Fibroblast of villous mesenchyme (primary cell): ENCODE measurements around the gene STAC2. TPM values are rescaled to one million over a fixed set of nuclear protein-coding genes. Genes with fewer than 3 reads are reported as not detected.
A peak's percentile ranks its signal among the peaks of the same experiment; 100 is the strongest.

Source experiments
- DNase-seq: peaks from one replicate; pipeline ENCODE4 v3.0.0-alpha.2; 2010; ENCODE audit warnings: low read depth
- H3K4me3 ChIP-seq: 2 replicates; pipeline ENCODE4 v1.5.1; 2011; ENCODE audit warnings: low read depth, mild to moderate bottlenecking, low read length
- total RNA-seq: library from RNA; depleted of rRNA; stranded (reverse); fragments of >200 nt; gene quantifications from 2 replicates; pipeline ENCODE4 v1.2.3, GENCODE V29; 2012
- TF ChIP-seq, protein P1 (sequence below): IDR thresholded peaks from 2 replicates; pipeline ENCODE4 v1.5.1; 2012; ENCODE audit warnings: low read depth, mild to moderate bottlenecking, low read length; ENCODE audit not compliant: insufficient read depth

The STAC2 gene
- total RNA-seq, 1 donor = not detected

DNA sequence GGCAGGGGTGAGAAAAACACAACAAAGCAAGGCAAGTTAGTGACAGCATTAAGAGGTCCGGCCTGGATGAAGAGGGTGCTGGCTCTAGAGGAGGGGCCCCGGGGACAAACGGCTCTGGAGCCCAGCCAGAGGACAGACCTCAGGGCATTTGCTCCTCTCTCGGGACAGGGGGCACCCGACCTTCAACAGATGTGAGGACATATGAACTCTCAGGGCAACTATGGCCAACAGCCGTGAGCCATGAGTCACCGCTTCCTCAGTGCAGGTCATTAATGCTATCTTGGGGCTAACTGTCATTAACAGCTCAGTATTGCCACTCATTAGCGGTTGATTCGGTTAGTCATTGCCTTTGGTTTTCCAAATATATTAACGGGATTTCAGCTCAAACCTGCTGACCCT is 50.1 kb downstream of the STAC2 start:
- TF ChIP-seq, protein P1, sequence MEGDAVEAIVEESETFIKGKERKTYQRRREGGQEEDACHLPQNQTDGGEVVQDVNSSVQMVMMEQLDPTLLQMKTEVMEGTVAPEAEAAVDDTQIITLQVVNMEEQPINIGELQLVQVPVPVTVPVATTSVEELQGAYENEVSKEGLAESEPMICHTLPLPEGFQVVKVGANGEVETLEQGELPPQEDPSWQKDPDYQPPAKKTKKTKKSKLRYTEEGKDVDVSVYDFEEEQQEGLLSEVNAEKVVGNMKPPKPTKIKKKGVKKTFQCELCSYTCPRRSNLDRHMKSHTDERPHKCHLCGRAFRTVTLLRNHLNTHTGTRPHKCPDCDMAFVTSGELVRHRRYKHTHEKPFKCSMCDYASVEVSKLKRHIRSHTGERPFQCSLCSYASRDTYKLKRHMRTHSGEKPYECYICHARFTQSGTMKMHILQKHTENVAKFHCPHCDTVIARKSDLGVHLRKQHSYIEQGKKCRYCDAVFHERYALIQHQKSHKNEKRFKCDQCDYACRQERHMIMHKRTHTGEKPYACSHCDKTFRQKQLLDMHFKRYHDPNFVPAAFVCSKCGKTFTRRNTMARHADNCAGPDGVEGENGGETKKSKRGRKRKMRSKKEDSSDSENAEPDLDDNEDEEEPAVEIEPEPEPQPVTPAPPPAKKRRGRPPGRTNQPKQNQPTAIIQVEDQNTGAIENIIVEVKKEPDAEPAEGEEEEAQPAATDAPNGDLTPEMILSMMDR = no peak
- H3K4me3 ChIP-seq = no peak overlapping the region
- no peak for DNase-seq

DNA sequence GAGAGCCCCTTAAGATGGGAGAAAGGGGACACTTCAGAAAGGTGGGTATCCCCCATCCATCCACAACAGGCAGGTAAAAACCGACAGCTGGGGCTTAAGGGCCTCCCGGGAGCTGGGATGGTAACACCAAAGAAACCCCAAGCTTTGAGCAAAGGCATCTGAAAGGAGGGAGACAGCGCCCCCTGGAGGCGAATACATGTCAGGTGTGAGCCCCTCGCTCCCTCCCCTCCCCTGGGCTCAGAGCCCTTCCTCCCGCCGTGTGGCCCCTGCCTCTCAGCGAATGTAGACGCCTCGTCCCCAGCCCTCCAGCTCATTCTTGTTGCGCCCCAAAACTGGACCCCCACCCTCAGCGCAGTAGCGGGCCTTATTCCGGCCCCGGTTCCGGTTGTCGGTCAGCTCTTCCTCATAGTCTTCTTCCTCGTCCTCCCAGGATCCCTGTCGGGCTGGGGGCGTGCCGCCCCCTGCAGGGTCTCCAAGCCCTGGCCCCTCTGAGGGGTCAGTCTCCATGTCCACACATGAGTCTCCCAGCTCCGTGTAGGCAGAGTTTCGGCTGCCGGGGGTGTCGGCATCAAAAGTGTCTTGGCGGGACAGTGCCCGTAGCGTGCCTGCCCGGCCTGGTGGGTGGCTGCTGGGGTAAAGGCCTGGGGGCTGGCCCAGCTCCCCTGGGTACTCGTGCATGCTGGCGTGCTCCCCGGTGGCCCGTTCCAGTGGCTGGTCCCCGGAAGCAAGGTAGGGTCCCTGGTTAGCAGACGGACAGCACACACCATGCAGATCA is 50.6 kb downstream of the STAC2 start:
- DNase-seq = peak; percentile 72
- H3K4me3 ChIP-seq = no peak overlapping the region
- TF ChIP-seq, protein P1 = peak; percentile 81

DNA sequence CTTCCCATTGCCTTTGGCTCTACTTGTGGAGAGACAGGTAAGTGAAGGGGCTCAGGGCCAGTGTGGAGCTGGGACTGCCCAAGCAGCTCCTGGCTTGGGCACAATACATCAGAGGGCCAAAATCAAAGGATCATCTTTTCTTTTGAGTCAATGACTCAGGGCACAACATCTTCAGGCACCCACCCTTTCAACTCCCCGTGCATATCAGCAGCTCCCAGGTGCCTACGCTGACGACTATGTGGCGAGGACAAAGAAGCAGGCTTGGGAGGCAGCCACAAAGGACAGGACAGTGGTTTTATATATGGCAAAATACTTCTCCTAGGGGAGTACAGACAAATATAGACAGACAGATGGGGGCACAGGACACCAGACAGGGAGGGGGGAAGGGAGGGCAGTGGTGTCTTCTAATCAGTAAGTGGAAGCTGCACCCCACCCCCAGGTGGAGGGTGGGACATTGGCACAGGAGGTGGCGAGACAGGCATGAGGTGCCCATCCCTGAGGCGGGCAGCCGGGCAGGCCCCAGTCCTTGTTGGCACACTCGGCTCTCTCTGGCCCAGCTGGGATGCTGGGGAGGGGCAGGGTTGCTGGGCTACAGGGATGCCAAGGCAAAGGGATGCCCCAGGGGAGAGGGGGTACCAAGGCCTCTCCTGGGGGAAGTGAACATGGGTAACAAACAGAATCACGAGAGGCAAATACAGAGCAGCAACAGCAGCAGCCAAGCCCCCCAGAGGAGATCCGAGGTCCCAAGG is 52.0 kb downstream of the STAC2 start:
- no peak for DNase-seq
- TF ChIP-seq, protein P1 = no peak
- H3K4me3 ChIP-seq = no peak overlapping the region

DNA sequence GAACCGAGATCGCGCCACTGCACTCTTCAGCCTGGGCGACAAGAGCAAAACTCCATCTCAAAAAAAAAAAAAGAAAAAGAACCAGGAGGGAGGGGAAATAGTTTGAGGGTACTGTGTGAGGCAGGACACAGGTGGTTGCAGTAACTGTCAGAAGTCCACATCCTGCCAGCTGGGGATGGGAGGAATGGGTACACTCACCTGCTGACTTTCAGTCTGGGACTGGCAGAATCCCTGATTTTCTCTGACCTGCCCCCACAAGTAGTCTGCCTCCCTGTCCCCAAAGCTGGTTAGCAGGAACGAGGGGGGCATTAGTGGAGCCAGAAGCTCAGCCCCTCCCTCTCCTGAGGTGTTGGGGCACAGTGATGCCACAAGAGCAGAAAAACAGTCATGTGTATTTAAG is 52.7 kb downstream of the STAC2 start:
- no peak overlapping the region for H3K4me3 ChIP-seq
- TF ChIP-seq, protein P1 = no peak
- no peak for DNase-seq

DNA sequence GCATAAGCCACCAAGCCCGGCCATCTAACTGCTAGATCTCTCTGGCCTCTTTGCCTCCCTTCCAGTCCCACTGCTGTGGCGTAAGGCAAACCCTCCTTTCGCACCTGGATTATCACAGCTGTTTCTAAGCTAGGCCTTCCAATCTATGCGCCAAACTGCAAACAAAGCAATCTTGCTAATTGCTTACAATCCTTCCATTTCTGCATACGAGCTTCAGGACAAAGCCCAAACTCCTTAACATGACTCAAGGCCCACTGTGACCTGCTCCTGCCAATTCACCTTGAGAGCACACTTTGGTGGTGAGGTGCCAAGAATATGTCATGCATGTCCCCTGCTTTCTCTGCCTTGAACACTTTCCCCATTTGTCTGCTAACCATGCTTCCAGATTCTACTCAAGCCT is 53.8 kb downstream of the STAC2 start:
- no peak for DNase-seq
- no peak overlapping the region for H3K4me3 ChIP-seq
- TF ChIP-seq, protein P1 = no peak

DNA sequence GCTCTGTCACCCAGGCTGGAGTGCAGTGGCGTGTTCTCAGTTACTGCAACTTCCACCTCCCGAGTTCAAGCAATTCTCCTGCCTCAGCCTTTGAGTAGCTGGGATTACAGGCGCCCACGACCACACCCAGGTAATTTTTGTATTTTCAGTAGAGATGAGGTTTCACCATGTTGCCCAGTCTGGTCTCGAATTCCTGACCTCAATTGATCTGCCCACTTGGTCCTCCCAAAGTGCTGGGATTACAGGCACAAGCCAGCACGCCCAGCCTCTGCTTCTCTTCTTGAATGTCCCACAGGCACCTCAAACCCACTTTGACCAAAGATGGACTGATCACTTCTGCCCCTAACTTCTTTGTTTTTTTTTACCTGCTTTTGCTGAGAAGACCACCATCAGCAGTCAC is 55.2 kb downstream of the STAC2 start:
- no peak overlapping the region for H3K4me3 ChIP-seq
- DNase-seq = no peak
- TF ChIP-seq, protein P1 = no peak
